ENCODE results near the gene FN1.

DNA sequence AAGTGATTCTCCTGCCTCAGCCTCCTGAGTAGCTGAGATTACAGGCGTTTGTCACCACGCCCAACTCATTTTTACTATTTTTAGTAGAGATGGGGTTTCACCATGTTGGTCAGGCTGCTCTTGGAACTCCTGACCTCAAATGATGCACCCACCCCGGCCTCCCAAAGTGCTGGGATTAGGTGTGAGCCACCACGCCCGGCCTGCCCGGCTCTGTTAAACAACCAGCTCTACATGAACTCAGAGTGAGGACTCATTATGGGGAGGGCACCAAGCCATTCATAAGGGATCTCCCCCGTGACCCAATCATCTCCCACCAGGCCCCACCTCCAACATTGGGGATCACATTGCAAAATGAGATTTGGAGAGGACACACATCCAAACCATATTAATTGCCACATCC, 115.2 kb downstream of the FN1 start:
- TF ChIP-seq, protein P1, sequence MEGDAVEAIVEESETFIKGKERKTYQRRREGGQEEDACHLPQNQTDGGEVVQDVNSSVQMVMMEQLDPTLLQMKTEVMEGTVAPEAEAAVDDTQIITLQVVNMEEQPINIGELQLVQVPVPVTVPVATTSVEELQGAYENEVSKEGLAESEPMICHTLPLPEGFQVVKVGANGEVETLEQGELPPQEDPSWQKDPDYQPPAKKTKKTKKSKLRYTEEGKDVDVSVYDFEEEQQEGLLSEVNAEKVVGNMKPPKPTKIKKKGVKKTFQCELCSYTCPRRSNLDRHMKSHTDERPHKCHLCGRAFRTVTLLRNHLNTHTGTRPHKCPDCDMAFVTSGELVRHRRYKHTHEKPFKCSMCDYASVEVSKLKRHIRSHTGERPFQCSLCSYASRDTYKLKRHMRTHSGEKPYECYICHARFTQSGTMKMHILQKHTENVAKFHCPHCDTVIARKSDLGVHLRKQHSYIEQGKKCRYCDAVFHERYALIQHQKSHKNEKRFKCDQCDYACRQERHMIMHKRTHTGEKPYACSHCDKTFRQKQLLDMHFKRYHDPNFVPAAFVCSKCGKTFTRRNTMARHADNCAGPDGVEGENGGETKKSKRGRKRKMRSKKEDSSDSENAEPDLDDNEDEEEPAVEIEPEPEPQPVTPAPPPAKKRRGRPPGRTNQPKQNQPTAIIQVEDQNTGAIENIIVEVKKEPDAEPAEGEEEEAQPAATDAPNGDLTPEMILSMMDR (IDR thresholded peaks at IDR 0.05; ENCODE audit: low read length): no peak
- TF ChIP-seq EZH2 (optimal IDR thresholded peaks at IDR 0.05; ENCODE audit: low read depth, low read length) (no peak), EZH2phosphoT487 (IDR thresholded peaks at IDR 0.05; ENCODE audit: low read length) (no peak)
